Activated effector memory CD4-positive, alpha-beta T cell treated with anti-CD3 and anti-CD28 coated beads, Interleukin-2, amount 50 U/mL, for 16 hours (primary cell): ENCODE data around the gene BCL2.
A peak's percentile ranks its signal among the peaks of the same experiment; 100 is the strongest.

ENCODE experiments used
- DNase-seq: peaks from one replicate; pipeline ENCODE4 v3.0.0-alpha.2; 2020

BCL2 gene

GRCh38 chr18:63102941-63103744 is 216.4 kb downstream of the BCL2 start:
- DNase-seq: no peak

GRCh38 chr18:63100630-63101055 is 218.9 kb downstream of the BCL2 start:
- no peak for DNase-seq

GRCh38 chr18:63099848-63100629 is 219.5 kb downstream of the BCL2 start:
- DNase-seq: no peak

GRCh38 chr18:63099091-63099840 is 220.3 kb downstream of the BCL2 start:
- no peak for DNase-seq

GRCh38 chr18:63098018-63098981 is 221.3 kb downstream of the BCL2 start:
- DNase-seq: peak; percentile 66

GRCh38 chr18:63097178-63097577 is 222.4 kb downstream of the BCL2 start:
- no peak for DNase-seq

- DNase-seq: no peak
Measured at GRCh38 chr18:63096327-63096874, 223.2 kb downstream of the BCL2 start.

- DNase-seq: no peak
Measured at GRCh38 chr18:63095768-63096167, 223.8 kb downstream of the BCL2 start.

- no peak for DNase-seq
Measured at GRCh38 chr18:63091671-63092364, 227.8 kb downstream of the BCL2 start.

- no peak for DNase-seq
Measured at GRCh38 chr18:63090334-63090733, 229.2 kb downstream of the BCL2 start.

GRCh38 chr18:63089041-63089440 is 230.5 kb downstream of the BCL2 start:
- no peak for DNase-seq

- DNase-seq: no peak
Measured at GRCh38 chr18:63088262-63088661, 231.3 kb downstream of the BCL2 start.

- no peak for DNase-seq
Measured at GRCh38 chr18:63087421-63088230, 231.9 kb downstream of the BCL2 start.

- DNase-seq: no peak
Measured at GRCh38 chr18:63085611-63086010, 234.0 kb downstream of the BCL2 start.

- no peak for DNase-seq
Measured at GRCh38 chr18:63084219-63084618, 235.3 kb downstream of the BCL2 start.

- DNase-seq: no peak
Measured at GRCh38 chr18:63083555-63083954, 236.0 kb downstream of the BCL2 start.

- DNase-seq: no peak
Measured at GRCh38 chr18:63083020-63083531, 236.5 kb downstream of the BCL2 start.

- DNase-seq: no peak
Measured at GRCh38 chr18:63082366-63083019, 237.1 kb downstream of the BCL2 start.

- DNase-seq: no peak
Measured at GRCh38 chr18:63079114-63079513, 240.5 kb downstream of the BCL2 start.

- DNase-seq: no peak
Measured at GRCh38 chr18:63078471-63078870, 241.1 kb downstream of the BCL2 start.
